H1 (cell line): ENCODE data around the gene CHST11. TPM values are rescaled to one million over a fixed set of nuclear protein-coding genes. Genes with fewer than 3 reads are reported as not detected.

ENCODE experiments used
- BACH1 ChIP-seq: IDR thresholded peaks from 2 replicates; pipeline ENCODE4 v1.6.1; 2012; ENCODE audit warnings: low read length, improper control_type of control experiment
- HDAC2 ChIP-seq, 2 experiments: fragments of 300-600 bp in 1 of 2; sonication (generic) in 1 of 2; IDR thresholded peaks; 2 replicates each; pipeline ENCODE4 v1.6.1; 2011 to 2012; ENCODE audit warnings: low read depth in 2 of 2, low read length in 2 of 2, mild to moderate bottlenecking in 2 of 2, moderate library complexity in 2 of 2, borderline replicate concordance in 1 of 2, inconsistent platforms in 1 of 2
- NRF1 ChIP-seq: IDR thresholded peaks from 2 replicates; pipeline ENCODE4 v1.6.1; 2011; ENCODE audit warnings: mild to moderate bottlenecking, low read depth, low read length, improper control_type of control experiment
- SIRT6 ChIP-seq: IDR thresholded peaks from one replicate; pipeline ENCODE4 v1.7.1; 2012; ENCODE audit warnings: low read length, inconsistent platforms
- SP1 ChIP-seq: IDR thresholded peaks from 2 replicates; pipeline ENCODE4 v1.6.1; 2011; ENCODE audit warnings: low read depth, low read length
- polyA plus RNA-seq, 7 experiments: library from polyadenylated mRNA; depleted of rRNA in 3 of 7; stranded (reverse) in 5 of 7; unstranded in 2 of 7; fragments of >200 nt in 5 of 7; fragments of 200-250 nt in 2 of 7; gene quantifications; 1 replicate in 5 of 7; 2 replicates in 1 of 7; 4 replicates in 1 of 7; pipeline versions ENCODE4 v1.2.1 to v1.2.3, GENCODE V29; 2011 to 2013; ENCODE audit warnings: missing spikeins in 2 of 7, mixed read lengths in 2 of 7
- total RNA-seq: library from RNA; stranded (reverse); fragmentation: NEBNext Ultra II Directional; extraction: Animal tissue kit (Norgen Biotek cat#: 25700); gene quantifications from 2 replicates; pipeline ENCODE4 v1.2.1, GENCODE V29; 2021

The CHST11 gene
- total and polyA plus RNA-seq, 2 of the 8 experiments (the other 6 are each of a cell fraction or from before 2014, with no cell fraction given) = 14.4 to 20.8 TPM

DNA sequence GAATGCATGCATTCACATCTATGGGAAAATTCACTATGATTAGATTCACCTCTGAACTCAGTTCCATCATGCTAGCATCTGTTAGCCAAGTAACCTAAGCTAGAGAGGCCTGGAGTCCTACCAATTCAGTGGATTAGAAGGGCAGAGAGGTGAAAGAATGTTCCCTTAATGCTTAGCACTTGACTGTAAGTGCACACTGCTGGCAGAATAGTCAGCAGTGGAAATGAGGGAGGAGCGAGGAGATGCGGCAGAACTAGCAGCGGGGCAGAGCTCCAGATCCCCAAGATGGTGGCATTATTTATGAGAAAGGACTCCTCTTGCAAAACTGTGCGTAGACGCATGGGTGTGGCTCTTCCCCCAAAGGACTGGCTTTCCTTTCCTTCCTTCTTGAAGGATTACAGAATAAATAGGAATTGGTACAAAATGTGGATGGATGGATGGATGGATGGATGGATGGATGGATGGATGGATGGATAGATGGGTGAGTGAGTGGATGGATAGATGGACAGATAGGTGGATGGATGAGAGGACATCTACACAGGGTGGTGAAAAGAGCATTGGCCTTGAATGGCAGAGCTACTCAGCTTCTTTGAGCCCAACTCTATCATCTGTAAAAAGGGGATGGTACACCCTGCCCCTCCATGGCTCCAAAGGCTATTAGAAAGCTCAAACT, 227.2 kb downstream of the CHST11 start (continued):
- TF ChIP-seq HDAC2 (IDR thresholded peaks at IDR 0.05; ENCODE audit: borderline replicate concordance in 1 of 2, low read depth in 2 of 2, low read length in 2 of 2) = no peak
- TF ChIP-seq BACH1 = no peak
- TF ChIP-seq SP1 = no peak
- no peak for TF ChIP-seq NRF1
- TF ChIP-seq SIRT6 = no peak
